SK-N-MC (cell line): ENCODE data around the gene PPP6R3.
"Not testable (repeated sequence)": the region's sequence is repeated elsewhere in the genome, so short reads cannot be mapped to it uniquely, and the experiment has no call there.

Experiments used
- DNase-seq: peaks from one replicate; pipeline ENCODE4 v3.0.0-alpha.2; 2011; ENCODE audit warnings: low read depth, low spot score
- H3K27ac ChIP-seq: fragments of 200-600 bp; sonication (generic); 2 replicates; pipeline ENCODE4 v1.5.1; 2016; ENCODE audit warnings: mixed run types
- H3K36me3 ChIP-seq: fragments of 200-600 bp; sonication (generic); 2 replicates; pipeline ENCODE4 v1.6.1; 2017; ENCODE audit warnings: antibody characterized with exemption, low read length, mixed read lengths; ENCODE audit not compliant: insufficient read depth
- H3K4me3 ChIP-seq: fragments of 200-600 bp; sonication (generic); 2 replicates; pipeline ENCODE4 v1.5.1; 2016
- H3K9ac ChIP-seq: fragments of 200-600 bp; sonication (generic); 2 replicates; pipeline ENCODE4 v1.8.0; 2017; ENCODE audit warnings: mixed run types, mixed read lengths; ENCODE audit not compliant: insufficient read length
- H3K9me3 ChIP-seq: fragments of 200-600 bp; sonication (generic); 2 replicates; pipeline ENCODE4 v1.6.1; 2017; ENCODE audit warnings: low read depth, mild to moderate bottlenecking, antibody characterized with exemption, low read length, moderate library complexity, mixed read lengths
- EZH2 ChIP-seq: fragments of 200-600 bp; sonication (generic); IDR thresholded peaks from one replicate; pipeline ENCODE4 v1.6.1; 2017; ENCODE audit warnings: antibody characterized with exemption
- FOXP2 ChIP-seq: optimal IDR thresholded peaks from 2 replicates; pipeline ENCODE3; 2011; ENCODE audit warnings: mild to moderate bottlenecking, moderate library complexity; ENCODE audit not compliant: insufficient read depth; ENCODE audit errors: extremely low read length, control extremely low read depth
- POLR2AphosphoS5 ChIP-seq: IDR thresholded peaks from 2 replicates; pipeline ENCODE4 v1.6.1; 2012; ENCODE audit warnings: mild to moderate bottlenecking, low read depth, low read length, borderline replicate concordance

PPP6R3 gene

GRCh38 chr11:68535098-68535497 lies 74.5 kb downstream of the PPP6R3 start:
- Histone ChIP-seq H3K27ac (no peak overlapping the region), H3K9ac (no peak overlapping the region), H3K36me3 (peaks cover 63% of the 10 kb centered on the region), H3K9me3 (no peaks in the 10 kb centered on the region), H3K4me3 (no peak overlapping the region)
- no peak for DNase-seq
- no peak for TF ChIP-seq EZH2
- TF ChIP-seq POLR2AphosphoS5 = no peak
- no peak for TF ChIP-seq FOXP2

DNA sequence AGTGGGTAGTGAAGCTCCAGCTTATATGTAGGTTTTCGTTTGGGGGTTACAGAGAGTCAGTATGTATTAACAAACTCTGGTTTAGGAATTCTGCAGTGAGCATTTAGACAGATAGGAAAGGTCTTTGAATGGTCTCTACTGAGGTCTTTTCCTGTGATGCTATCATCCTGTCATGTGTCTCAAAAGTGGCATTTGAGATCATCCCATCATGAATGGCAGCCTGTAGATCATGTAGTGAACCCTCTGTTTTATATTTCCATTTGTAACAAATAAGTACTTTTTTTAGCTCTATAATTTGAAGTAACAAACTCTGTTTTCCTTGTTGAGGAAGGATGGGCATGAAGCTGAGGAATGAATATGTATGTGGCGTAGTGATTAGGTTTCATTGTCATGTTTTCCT lies 76.2 kb downstream of the PPP6R3 start:
- Histone ChIP-seq H3K36me3 (peaks cover 67% of the 10 kb centered on the region), H3K9me3 (no peaks in the 10 kb centered on the region), H3K9ac (no peak overlapping the region), H3K27ac (no peak overlapping the region), H3K4me3 (no peak overlapping the region)
- no peak for DNase-seq
- no peak for TF ChIP-seq FOXP2

GRCh38 chr11:68538025-68538424 lies 77.5 kb downstream of the PPP6R3 start:
- Histone ChIP-seq H3K36me3 (peaks cover 62% of the 10 kb centered on the region), H3K9me3 (no peaks in the 10 kb centered on the region), H3K4me3 (no peak overlapping the region), H3K27ac (no peak overlapping the region), H3K9ac (no peak overlapping the region)
- DNase-seq = no peak
- TF ChIP-seq POLR2AphosphoS5 (no peak), EZH2 (no peak), FOXP2 (no peak)

DNA sequence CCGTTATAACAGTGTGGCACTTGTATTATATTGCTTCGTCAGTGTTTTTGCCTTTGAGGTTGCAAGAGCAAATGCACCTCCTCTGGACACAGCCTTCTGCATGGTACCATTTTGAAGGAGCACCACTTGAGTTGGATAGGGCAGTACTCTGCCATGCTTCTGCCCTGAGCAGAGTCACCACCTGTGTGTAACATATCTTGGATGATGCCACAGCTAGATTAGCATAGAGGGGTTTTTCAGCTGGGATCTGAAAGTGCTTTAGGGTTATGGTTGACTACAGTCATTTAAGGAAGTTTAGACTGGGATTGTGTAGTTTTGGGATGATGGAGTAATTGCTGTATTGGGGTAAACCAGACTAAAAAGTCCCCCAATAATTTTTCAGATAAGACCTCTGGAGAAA lies 78.8 kb downstream of the PPP6R3 start:
- peaks cover 74% of the 10 kb centered on the region for H3K36me3 ChIP-seq
- H3K9ac ChIP-seq = no peak overlapping the region
- no peak overlapping the region for H3K4me3 ChIP-seq
- TF ChIP-seq POLR2AphosphoS5 (no peak), EZH2 (no peak), FOXP2 (no peak)
- H3K9me3 ChIP-seq = no peaks in the 10 kb centered on the region
- no peak for DNase-seq
- H3K27ac ChIP-seq = no peak overlapping the region

DNA sequence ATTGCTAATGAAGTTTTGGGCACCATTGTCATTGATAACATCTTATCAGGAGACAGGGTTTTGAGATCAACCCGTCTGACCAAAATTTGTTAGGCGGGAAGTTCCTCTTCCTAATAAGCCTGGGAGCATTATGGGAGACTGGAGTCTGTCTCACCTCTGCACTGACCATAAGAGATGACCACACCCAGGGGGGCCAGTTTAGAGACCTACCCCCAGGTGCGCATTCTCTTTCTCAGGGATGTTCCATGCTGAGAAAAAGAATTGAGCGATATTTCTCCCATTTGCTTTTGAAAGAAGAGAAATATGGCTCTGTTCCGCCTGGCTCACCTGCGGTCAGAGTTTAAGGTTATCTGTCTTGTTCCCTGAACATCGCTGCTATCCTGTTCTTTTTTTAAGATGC lies 80.0 kb downstream of the PPP6R3 start:
- H3K9me3 ChIP-seq, H3K4me3 ChIP-seq, DNase-seq, H3K27ac ChIP-seq, H3K9ac ChIP-seq: not testable (repeated sequence)
- peaks cover 78% of the 10 kb centered on the region for H3K36me3 ChIP-seq

- Histone ChIP-seq H3K4me3 (no peak overlapping the region), H3K36me3 (peaks cover 81% of the 10 kb centered on the region), H3K27ac (no peak overlapping the region), H3K9me3 (no peaks in the 10 kb centered on the region), H3K9ac (no peak overlapping the region)
- DNase-seq = no peak
- TF ChIP-seq FOXP2 (no peak), POLR2AphosphoS5 (no peak), EZH2 (no peak)
Measured at GRCh38 chr11:68541116-68541515, 80.6 kb downstream of the PPP6R3 start.

GRCh38 chr11:68541991-68542390 lies 81.4 kb downstream of the PPP6R3 start:
- Histone ChIP-seq H3K4me3 (no peak overlapping the region), H3K9me3 (no peaks in the 10 kb centered on the region), H3K36me3 (peaks cover 84% of the 10 kb centered on the region), H3K9ac (no peak overlapping the region), H3K27ac (no peak overlapping the region)
- TF ChIP-seq EZH2 (no peak), POLR2AphosphoS5 (no peak), FOXP2 (no peak)
- no peak for DNase-seq

DNA sequence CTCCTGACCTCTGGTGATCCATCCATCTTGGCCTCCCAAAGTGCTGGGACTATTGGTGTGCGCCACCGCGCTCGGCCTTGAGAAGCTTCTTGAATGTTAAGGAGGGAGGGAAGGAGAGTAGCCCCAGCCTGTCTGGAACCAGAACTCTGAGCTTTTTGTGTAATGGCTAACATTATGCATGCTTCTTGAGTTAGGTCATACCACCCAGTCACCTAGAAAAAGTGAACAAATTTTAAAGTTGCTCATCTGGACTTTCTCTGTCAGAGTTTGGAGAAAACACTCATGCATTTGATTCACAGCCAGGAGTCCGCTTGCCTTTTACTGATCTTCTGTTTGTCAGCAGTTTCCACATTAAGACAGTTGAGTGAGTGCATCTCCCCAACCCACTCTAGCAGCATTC lies 82.1 kb downstream of the PPP6R3 start:
- no peak overlapping the region for H3K4me3 ChIP-seq
- H3K9me3 ChIP-seq = no peaks in the 10 kb centered on the region
- no peak for TF ChIP-seq EZH2
- no peak for TF ChIP-seq FOXP2
- no peak for TF ChIP-seq POLR2AphosphoS5
- no peak for DNase-seq
- H3K9ac ChIP-seq = no peak overlapping the region
- H3K27ac ChIP-seq = no peak overlapping the region
- H3K36me3 ChIP-seq = peaks cover 83% of the 10 kb centered on the region

- no peak for TF ChIP-seq EZH2
- no peak for TF ChIP-seq POLR2AphosphoS5
- TF ChIP-seq FOXP2 = no peak
- no peak for DNase-seq
- no peak overlapping the region for H3K4me3 ChIP-seq
- no peaks in the 10 kb centered on the region for H3K9me3 ChIP-seq
- H3K27ac ChIP-seq = no peak overlapping the region
- H3K9ac ChIP-seq = no peak overlapping the region
- peaks cover 82% of the 10 kb centered on the region for H3K36me3 ChIP-seq
Measured at GRCh38 chr11:68543594-68543993, 83.0 kb downstream of the PPP6R3 start.
